Adrenal gland (tissue), 12 donors: ENCODE data around the gene PPEF2. TPM values are rescaled to one million over a fixed set of nuclear protein-coding genes. Genes with fewer than 3 reads are reported as not detected.

ENCODE experiments used
- DNase-seq, 7 donors: peaks; one replicate each; pipeline ENCODE4 v3.0.0-alpha.2; 2019 to 2020
- H3K27ac ChIP-seq, 5 donors: fragments of 200-600 bp; sonication (generic) in 4 of 5; 1 replicate in 3 of 5; 2 replicates in 2 of 5; pipeline versions ENCODE4 v1.5.1 to v1.8.0; 2016 to 2020; ENCODE audit warnings: mild to moderate bottlenecking in 1 of 5
- H3K27me3 ChIP-seq: fragments of 200-600 bp; 2 replicates; pipeline ENCODE4 v1.8.0; 2021
- H3K36me3 ChIP-seq, 2 donors: fragments of 200-600 bp; replicated peaks in 1 of 2; 1 replicate in 1 of 2; 2 replicates in 1 of 2; pipeline versions ENCODE4 v1.5.1 to v1.8.0; 2018 to 2022
- H3K4me1 ChIP-seq, 2 donors: fragments of 200-600 bp; replicated peaks in 1 of 2; 1 replicate in 1 of 2; 2 replicates in 1 of 2; pipeline versions ENCODE4 v1.5.1 to v1.8.0; 2018 to 2021
- H3K4me3 ChIP-seq, 4 donors: fragments of 200-600 bp; sonication (generic) in 3 of 4; one replicate each; pipeline ENCODE4 v1.5.1; 2016 to 2018
- H3K9me3 ChIP-seq, 3 donors: fragments of 200-600 bp; sonication (generic) in 1 of 3; replicated peaks in 1 of 3; 1 replicate in 2 of 3; 2 replicates in 1 of 3; pipeline versions ENCODE4 v1.5.1 to v1.8.0; 2016 to 2021
- POLR2A ChIP-seq, 2 donors: fragments of 450-650 bp; IDR thresholded peaks; one replicate each; pipeline ENCODE4 v1.6.1; 2017; ENCODE audit warnings: antibody characterized with exemption in 2 of 2, mild to moderate bottlenecking in 2 of 2, moderate library complexity in 1 of 2
- whole genome bisulfite sequencing, 4 donors: extraction: QIAGEN DNeasy Blood & Tissue Kit in 2 of 4; methylation state at CpG; one replicate each; pipeline versions ENCODE4 v1.1.5 to v1.1.7; 2013 to 2017; 5-methylcytosine and 5-hydroxymethylcytosine counted together
- intact Hi-C, 2 donors: fragments of 100-400 bp; cut with DNase I; formaldehyde crosslinking; loops; one replicate each; pipeline versions ENCODE4 v1.14.1 to v1.15.0; 2022 to 2023
- polyA plus RNA-seq, 3 donors: library from polyadenylated mRNA; stranded (reverse); fragments of 200-250 nt in 2 of 3; fragments of 350-450 nt in 1 of 3; fragmentation: Illumina TruSeq in 1 of 3; extraction: RNeasy Lipid Tissue Mini Kit (QIAGEN cat#74804) in 1 of 3; gene quantifications; one replicate each; pipeline ENCODE4 v1.2.3, GENCODE V29; 2013 to 2014
- total RNA-seq, 9 donors: library from RNA; depleted of rRNA in 4 of 9; stranded (reverse); fragments of >200 nt in 4 of 9; fragments of 120-200 nt in 1 of 9; fragmentation: NEBNext Ultra II Directional in 1 of 9; extraction: Animal tissue kit (Norgen Biotek cat#: 25700) in 1 of 9; gene quantifications; one replicate each; pipeline versions ENCODE4 v1.1.0 to v1.2.4, GENCODE V29; 2013 to 2023
- TF ChIP-seq, protein P1 (sequence below), 6 experiments: fragments of 450-650 bp in 4 of 6; fragments of 200-600 bp in 2 of 6; sonication (generic) in 1 of 6; IDR thresholded peaks; 1 replicate in 5 of 6; 2 replicates in 1 of 6; pipeline versions ENCODE4 v1.5.1 to v1.8.0; 2016 to 2021; ENCODE audit warnings: antibody characterized with exemption in 6 of 6, mild to moderate bottlenecking in 2 of 6, moderate library complexity in 1 of 6
- donor health status: healthy with polysubstance abuse.
- donor health status: Bipolar disorder and iron deficiency.
- donor health status: DM: yes; HTN: yes; CAD: no.
- donor health status: DM: no; HTN: no; CAD: no.
- donor health status: DM: no; HTN: no; CAD: no.
- donor health status: DM: yes; HTN: yes; CAD: no.

PPEF2 gene
- total and polyA plus RNA-seq, 12 donors: 0.03 to 0.08 (median 0.06) TPM; not detected in 9

DNA sequence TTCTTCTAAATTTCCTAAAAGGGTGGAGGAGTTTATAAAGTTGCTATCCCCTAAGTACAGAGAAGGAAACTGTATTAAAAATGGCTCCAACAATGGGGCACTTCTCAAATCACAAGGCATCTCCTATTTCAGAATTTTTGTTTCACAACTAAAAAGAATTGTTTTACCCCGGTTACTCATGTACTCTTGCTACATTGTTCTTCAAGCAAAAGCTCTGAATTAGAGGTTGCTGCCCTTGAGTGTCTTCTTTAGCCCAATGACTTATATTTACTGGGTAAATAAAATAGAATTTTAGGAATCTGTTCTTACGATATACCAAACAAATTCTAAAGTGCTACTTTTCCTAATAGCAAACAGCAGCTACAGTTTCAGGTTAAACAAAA, 67.5 kb downstream of the PPEF2 start:
- no peaks in the 10 kb centered on the region for H3K36me3 ChIP-seq
- TF ChIP-seq, protein P1, sequence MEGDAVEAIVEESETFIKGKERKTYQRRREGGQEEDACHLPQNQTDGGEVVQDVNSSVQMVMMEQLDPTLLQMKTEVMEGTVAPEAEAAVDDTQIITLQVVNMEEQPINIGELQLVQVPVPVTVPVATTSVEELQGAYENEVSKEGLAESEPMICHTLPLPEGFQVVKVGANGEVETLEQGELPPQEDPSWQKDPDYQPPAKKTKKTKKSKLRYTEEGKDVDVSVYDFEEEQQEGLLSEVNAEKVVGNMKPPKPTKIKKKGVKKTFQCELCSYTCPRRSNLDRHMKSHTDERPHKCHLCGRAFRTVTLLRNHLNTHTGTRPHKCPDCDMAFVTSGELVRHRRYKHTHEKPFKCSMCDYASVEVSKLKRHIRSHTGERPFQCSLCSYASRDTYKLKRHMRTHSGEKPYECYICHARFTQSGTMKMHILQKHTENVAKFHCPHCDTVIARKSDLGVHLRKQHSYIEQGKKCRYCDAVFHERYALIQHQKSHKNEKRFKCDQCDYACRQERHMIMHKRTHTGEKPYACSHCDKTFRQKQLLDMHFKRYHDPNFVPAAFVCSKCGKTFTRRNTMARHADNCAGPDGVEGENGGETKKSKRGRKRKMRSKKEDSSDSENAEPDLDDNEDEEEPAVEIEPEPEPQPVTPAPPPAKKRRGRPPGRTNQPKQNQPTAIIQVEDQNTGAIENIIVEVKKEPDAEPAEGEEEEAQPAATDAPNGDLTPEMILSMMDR (IDR thresholded peaks at IDR 0.05): no peak
- no peak for TF ChIP-seq POLR2A (IDR thresholded peaks at IDR 0.05)
- 87 to 91% (median 88%) methylated on average over 2 of the region's 2 CpGs for WGBS, 4 donors
- no peak for DNase-seq
- intact Hi-C loops: no loop called here
- H3K4me3 ChIP-seq: no peak overlapping the region
- no peaks in the 10 kb centered on the region for H3K27me3 ChIP-seq
- H3K4me1 ChIP-seq: no peaks in the 10 kb centered on the region
- no peak overlapping the region for H3K27ac ChIP-seq
- no peaks in the 10 kb centered on the region for H3K9me3 ChIP-seq

DNA sequence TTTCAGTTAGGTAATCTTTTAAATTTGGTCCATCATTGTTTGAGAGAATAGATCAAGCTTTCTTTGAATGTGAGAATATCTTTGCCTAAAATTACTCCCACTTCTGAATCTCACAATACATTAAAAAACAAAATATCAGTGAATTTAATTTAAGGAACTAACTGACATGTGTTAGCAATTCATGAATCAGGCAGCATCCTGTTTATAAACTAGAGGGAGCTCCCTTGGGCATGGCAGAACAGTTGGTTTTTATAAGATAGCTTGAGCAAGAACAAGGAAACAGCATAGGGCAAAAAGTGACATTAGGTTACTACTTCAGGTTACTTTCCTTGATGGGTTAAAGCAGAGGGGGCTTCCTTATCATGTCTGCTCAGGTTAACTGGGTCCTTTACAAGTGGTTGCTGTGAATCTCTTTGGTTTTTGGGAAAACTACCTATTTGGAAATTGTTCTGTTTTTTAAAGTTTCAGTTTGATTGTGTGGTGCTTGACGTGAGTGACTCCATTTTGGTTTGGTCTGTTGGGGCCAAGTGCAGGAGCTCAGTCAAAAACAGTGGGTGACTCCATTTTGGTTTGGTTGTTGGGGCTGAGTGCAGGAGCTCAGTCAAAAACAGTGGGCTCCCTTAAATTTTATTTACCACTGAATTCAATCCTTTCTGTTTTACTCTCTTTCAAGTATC, 68.0 kb downstream of the PPEF2 start:
- Histone ChIP-seq H3K27me3 (no peaks in the 10 kb centered on the region), H3K36me3 (no peaks in the 10 kb centered on the region), H3K9me3 (no peaks in the 10 kb centered on the region), H3K4me1 (no peaks in the 10 kb centered on the region), H3K4me3 (no peak overlapping the region), H3K27ac (no peak overlapping the region)
- DNase-seq: no peak
- WGBS, 4 donors: 62 to 83% (median 73%) methylated on average over 1 of the region's 1 CpG
- intact Hi-C loops: no loop called here
- TF ChIP-seq POLR2A (IDR thresholded peaks at IDR 0.05): no peak
- TF ChIP-seq, protein P1 (IDR thresholded peaks at IDR 0.05): no peak

DNA sequence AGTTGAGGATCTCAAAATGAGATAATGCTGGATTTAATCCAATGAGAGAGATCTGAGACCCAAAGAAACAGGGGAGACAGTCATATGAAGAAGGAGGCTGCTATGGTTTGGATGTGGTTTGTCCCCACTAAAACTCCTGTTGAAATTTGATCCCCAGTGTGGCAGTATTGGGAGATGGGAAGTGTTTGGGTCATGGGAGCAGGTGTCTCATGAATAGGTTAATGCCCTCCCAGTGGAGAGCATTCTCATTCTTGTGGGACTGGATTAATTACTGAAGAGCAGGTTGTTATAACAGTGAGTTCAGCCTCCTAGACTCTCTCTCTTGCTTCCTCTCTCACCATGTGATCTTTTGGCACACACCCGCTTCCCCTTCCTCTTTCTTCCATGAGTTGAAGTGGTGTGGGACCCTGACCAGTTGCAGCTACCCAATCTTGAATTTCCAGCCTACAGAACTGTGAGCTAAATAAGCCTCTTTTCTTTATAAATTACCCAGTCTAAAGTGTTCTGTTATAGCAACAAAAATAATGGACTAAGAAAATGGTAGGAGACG, 70.3 kb downstream of the PPEF2 start:
- Histone ChIP-seq H3K9me3 (no peaks in the 10 kb centered on the region), H3K27ac (no peak overlapping the region), H3K4me3 (no peak overlapping the region), H3K36me3 (no peaks in the 10 kb centered on the region), H3K27me3 (no peaks in the 10 kb centered on the region), H3K4me1 (peaks cover 0 to 5% of the 10 kb centered on the region in 2 donors)
- 75 to 84% (median 78%) methylated on average over 2 of the region's 2 CpGs for WGBS, 4 donors
- intact Hi-C loops: no loop called here
- peak in 4 of 7 donors; percentile 23 to 41 (median 31) for DNase-seq
- no peak for TF ChIP-seq POLR2A (IDR thresholded peaks at IDR 0.05)
- TF ChIP-seq, protein P1 (IDR thresholded peaks at IDR 0.05): no peak

DNA sequence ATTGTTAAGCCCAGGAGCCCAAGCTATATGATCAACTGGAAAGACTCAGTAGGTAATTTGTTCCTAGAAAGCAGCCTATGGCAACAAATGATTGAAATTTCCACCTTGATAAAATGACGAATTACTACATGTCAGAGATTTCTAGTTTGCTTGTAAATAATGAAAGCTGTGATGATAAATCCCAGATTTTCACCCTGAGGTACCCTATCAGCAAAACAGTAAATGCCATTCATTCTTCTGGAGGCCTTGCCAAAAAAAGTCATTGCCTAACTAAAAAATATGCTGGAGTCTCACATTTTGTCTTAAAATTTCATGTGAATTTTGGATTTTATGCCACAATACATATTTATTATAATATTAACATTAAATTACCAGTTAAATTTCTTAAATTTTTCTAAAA, 71.3 kb downstream of the PPEF2 start:
- Histone ChIP-seq H3K36me3 (no peaks in the 10 kb centered on the region), H3K27ac (no peak overlapping the region), H3K4me3 (no peak overlapping the region), H3K27me3 (no peaks in the 10 kb centered on the region), H3K9me3 (no peaks in the 10 kb centered on the region), H3K4me1 (peaks cover 0 to 5% of the 10 kb centered on the region in 2 donors)
- intact Hi-C loops: no loop called here
- 58 to 77% (median 65%) methylated on average over 1 of the region's 1 CpG for WGBS, 4 donors
- DNase-seq: no peak
- no peak for TF ChIP-seq POLR2A (IDR thresholded peaks at IDR 0.05)
- TF ChIP-seq, protein P1 (IDR thresholded peaks at IDR 0.05): no peak
